Transverse colon (tissue), 4 donors: ENCODE results near the gene KLK4.

ENCODE experiments used
- EP300 ChIP-seq: sonication (generic); formaldehyde crosslinking; IDR thresholded peaks from one replicate; pipeline ENCODE4 v1.6.1; 2017; ENCODE audit warnings: antibody characterized with exemption, low read depth
- POLR2A ChIP-seq: fragments of 450-650 bp; IDR thresholded peaks from one replicate; pipeline ENCODE4 v1.6.1; 2016; ENCODE audit warnings: antibody characterized with exemption, mild to moderate bottlenecking, moderate library complexity
- POLR2AphosphoS5 ChIP-seq, 3 donors: sonication (generic); formaldehyde crosslinking; IDR thresholded peaks; one replicate each; pipeline ENCODE4 v1.6.1; 2016; ENCODE audit warnings: antibody characterized with exemption in 3 of 3
- TF ChIP-seq, protein P1 (sequence below), 5 experiments: fragments of 200-600 bp in 3 of 5; fragments of 450-650 bp in 2 of 5; sonication (generic) in 3 of 5; IDR thresholded peaks; 1 replicate in 2 of 5; 2 replicates in 3 of 5; pipeline ENCODE4 v1.5.1; 2016 to 2017; ENCODE audit warnings: antibody characterized with exemption in 5 of 5, inconsistent platforms in 3 of 5, mild to moderate bottlenecking in 2 of 5, moderate library complexity in 1 of 5

GRCh38 chr19:50912102-50912599, 956 bp upstream of the KLK4 start:
- TF ChIP-seq, protein P1, sequence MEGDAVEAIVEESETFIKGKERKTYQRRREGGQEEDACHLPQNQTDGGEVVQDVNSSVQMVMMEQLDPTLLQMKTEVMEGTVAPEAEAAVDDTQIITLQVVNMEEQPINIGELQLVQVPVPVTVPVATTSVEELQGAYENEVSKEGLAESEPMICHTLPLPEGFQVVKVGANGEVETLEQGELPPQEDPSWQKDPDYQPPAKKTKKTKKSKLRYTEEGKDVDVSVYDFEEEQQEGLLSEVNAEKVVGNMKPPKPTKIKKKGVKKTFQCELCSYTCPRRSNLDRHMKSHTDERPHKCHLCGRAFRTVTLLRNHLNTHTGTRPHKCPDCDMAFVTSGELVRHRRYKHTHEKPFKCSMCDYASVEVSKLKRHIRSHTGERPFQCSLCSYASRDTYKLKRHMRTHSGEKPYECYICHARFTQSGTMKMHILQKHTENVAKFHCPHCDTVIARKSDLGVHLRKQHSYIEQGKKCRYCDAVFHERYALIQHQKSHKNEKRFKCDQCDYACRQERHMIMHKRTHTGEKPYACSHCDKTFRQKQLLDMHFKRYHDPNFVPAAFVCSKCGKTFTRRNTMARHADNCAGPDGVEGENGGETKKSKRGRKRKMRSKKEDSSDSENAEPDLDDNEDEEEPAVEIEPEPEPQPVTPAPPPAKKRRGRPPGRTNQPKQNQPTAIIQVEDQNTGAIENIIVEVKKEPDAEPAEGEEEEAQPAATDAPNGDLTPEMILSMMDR (IDR thresholded peaks at IDR 0.05), result no peak
- TF ChIP-seq EP300, result no peak
- TF ChIP-seq POLR2A, result no peak
- TF ChIP-seq POLR2AphosphoS5 (IDR thresholded peaks at IDR 0.05), result no peak
